ENCODE data around the gene EVC2. TPM values are rescaled to one million over a fixed set of nuclear protein-coding genes. Genes with fewer than 3 reads are reported as not detected.

EVC2 gene
- total and polyA plus RNA-seq, 2 of the 13 experiments (the other 11 are each of a cell fraction or from before 2014, with no cell fraction given): not detected

DNA sequence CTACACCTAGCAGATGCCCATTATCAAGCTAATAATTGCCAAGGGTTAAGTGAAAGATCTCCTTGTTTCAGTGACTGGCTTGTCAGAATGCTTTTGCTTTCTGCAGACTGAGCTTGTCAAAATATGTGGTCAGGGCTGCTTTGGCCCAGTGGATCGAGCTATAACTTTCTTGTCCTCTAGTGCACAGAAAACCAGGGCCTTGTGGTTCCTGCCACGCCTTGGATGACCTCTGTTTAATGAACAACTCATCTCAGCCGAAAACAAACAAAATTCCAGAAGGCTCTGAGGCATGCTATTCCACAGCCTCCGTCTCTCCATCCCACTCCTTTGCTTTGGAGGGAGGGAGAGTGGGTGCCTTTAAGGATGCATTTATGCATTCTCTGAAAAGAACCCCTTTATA, 14.0 kb upstream of the EVC2 start (continued):
- TF ChIP-seq ARID5B (CRISPR knock-in tag; IDR thresholded peaks at IDR 0.05): peak; percentile 70; the same call in 1 of the 2 replicates
- peak in 1 of 2 experiments; percentile 39; a peak in 1 of 4 replicates for TF ChIP-seq NR2F1 (CRISPR knock-in tag; IDR thresholded peaks at IDR 0.05)
- TF ChIP-seq THAP11 (CRISPR knock-in tag; IDR thresholded peaks at IDR 0.05): 0 out of 2 replicates have a peak, but pooled peaks have one; percentile 21
- TF ChIP-seq, protein P1, sequence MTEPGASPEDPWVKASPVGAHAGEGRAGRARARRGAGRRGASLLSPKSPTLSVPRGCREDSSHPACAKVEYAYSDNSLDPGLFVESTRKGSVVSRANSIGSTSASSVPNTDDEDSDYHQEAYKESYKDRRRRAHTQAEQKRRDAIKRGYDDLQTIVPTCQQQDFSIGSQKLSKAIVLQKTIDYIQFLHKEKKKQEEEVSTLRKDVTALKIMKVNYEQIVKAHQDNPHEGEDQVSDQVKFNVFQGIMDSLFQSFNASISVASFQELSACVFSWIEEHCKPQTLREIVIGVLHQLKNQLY (CRISPR knock-in tag; IDR thresholded peaks at IDR 0.05): no peak
- peak; percentile 48; the same call in 1 of the 2 replicates for TF ChIP-seq ERF (CRISPR knock-in tag; IDR thresholded peaks at IDR 0.05)
- TF ChIP-seq PRDM10 (CRISPR knock-in tag; IDR thresholded peaks at IDR 0.05; ENCODE audit: low read depth): no peak
- peak; percentile 66 for TF ChIP-seq ZFX (CRISPR knock-in tag; IDR thresholded peaks at IDR 0.05; ENCODE audit: low read depth)
- peak; percentile 32; the same call in 1 of the 2 replicates for TF ChIP-seq FOXO1 (CRISPR knock-in tag; IDR thresholded peaks at IDR 0.05)
- peak; percentile 73 for TF ChIP-seq PAXIP1 (CRISPR knock-in tag; conservative IDR thresholded peaks at IDR 0.05)
- TF ChIP-seq ZNF710 (CRISPR knock-in tag; IDR thresholded peaks at IDR 0.05; ENCODE audit: borderline replicate concordance): peak; percentile 49; the same call in 1 of the 2 replicates
